IMR-90 (cell line): ENCODE measurements around the gene ZCCHC24. TPM values are rescaled to one million over a fixed set of nuclear protein-coding genes. Genes with fewer than 3 reads are reported as not detected.
A peak's percentile ranks its signal among the peaks of the same experiment; 100 is the strongest.

Experiments
- ATAC-seq: fragments of 200-7000 bp; cut with Tn5 transposase; 2 replicates; pipeline ENCODE4 v1.9.1; 2020; ENCODE audit warnings: low read depth, mild to moderate bottlenecking, moderate library complexity
- BruUV-seq: library from RNA; stranded (reverse); fragments of 400-500 nt; replicated peaks from 2 replicates; lab custom pipeline; 2021; lab: Mats Ljungman, UMichigan
- CTCF ChIA-PET: fragments of 300-600 bp; formaldehyde crosslinking; extraction: SDS; loops from one replicate; lab custom pipeline; 2021; ENCODE audit warnings: antibody characterized with exemption; lab: Yijun Ruan, JAX
- POLR2A ChIA-PET: fragments of 300-600 bp; sonication (Branson Sonifier 250); formaldehyde crosslinking; loops from one replicate; lab custom pipeline; 2022; ENCODE audit warnings: antibody characterized with exemption; ENCODE audit not compliant: unreplicated experiment; lab: Charles Lee
- DNase-seq: peaks from one replicate; pipeline ENCODE4 v3.0.0; 2013
- H2AFZ ChIP-seq: replicated peaks from 2 replicates; pipeline ENCODE3; 2013; ENCODE audit warnings: low read length, mild to moderate bottlenecking; ENCODE audit not compliant: poor library complexity
- H2AK5ac ChIP-seq: 2 replicates; pipeline ENCODE4 v1.6.1; 2013; ENCODE audit warnings: low read depth, low read length, inconsistent platforms
- H2AK9ac ChIP-seq: replicated peaks from 2 replicates; pipeline ENCODE3; 2013; ENCODE audit warnings: mild to moderate bottlenecking, low read depth, low read length, moderate library complexity; ENCODE audit not compliant: poor library complexity
- H2BK120ac ChIP-seq: 2 replicates; pipeline ENCODE4 v1.6.1; 2013; ENCODE audit warnings: low read depth, low read length, inconsistent platforms
- H2BK15ac ChIP-seq: 3 replicates; pipeline ENCODE4 v1.6.1; 2013; ENCODE audit warnings: low read depth, low read length, inconsistent platforms
- H2BK20ac ChIP-seq: 2 replicates; pipeline ENCODE4 v1.6.1; 2013; ENCODE audit warnings: low read depth, mild to moderate bottlenecking, inconsistent platforms, low read length, moderate library complexity
- H2BK5ac ChIP-seq: 2 replicates; pipeline ENCODE4 v1.6.1; 2013; ENCODE audit warnings: mild to moderate bottlenecking, low read depth, low read length, inconsistent platforms; ENCODE audit not compliant: poor library complexity, severe bottlenecking
- H3K14ac ChIP-seq: replicated peaks from 2 replicates; pipeline ENCODE4 v1.6.1; 2013; ENCODE audit warnings: low read depth, low read length, inconsistent platforms
- H3K18ac ChIP-seq: 2 replicates; pipeline ENCODE4 v1.6.1; 2013; ENCODE audit warnings: low read depth, low read length, control low read depth
- H3K23ac ChIP-seq: 2 replicates; pipeline ENCODE4 v1.6.1; 2013; ENCODE audit warnings: low read depth, low read length, inconsistent platforms
- H3K27ac ChIP-seq: 2 replicates; pipeline ENCODE4 v1.5.1; 2013; ENCODE audit warnings: mild to moderate bottlenecking, control low read depth, low read length; ENCODE audit not compliant: insufficient read depth
- H3K27me3 ChIP-seq: 2 replicates; pipeline ENCODE4 v1.6.1; 2013; ENCODE audit warnings: low read length; ENCODE audit not compliant: control insufficient read depth, insufficient read depth
- H3K36me3 ChIP-seq: 2 replicates; pipeline ENCODE4 v1.6.1; 2013; ENCODE audit warnings: low read length, mixed read lengths; ENCODE audit not compliant: control insufficient read depth, insufficient read depth
- H3K4ac ChIP-seq: 2 replicates; pipeline ENCODE4 v1.6.1; 2013; ENCODE audit warnings: low read depth, low read length, inconsistent platforms
- H3K4me1 ChIP-seq: 2 replicates; pipeline ENCODE4 v1.6.1; 2013; ENCODE audit warnings: low read length, mixed read lengths; ENCODE audit not compliant: control insufficient read depth, insufficient read depth
- H3K4me2 ChIP-seq: 2 replicates; pipeline ENCODE4 v1.6.1; 2013; ENCODE audit warnings: low read depth, mild to moderate bottlenecking, control low read depth, low read length, moderate library complexity
- H3K4me3 ChIP-seq: 2 replicates; pipeline ENCODE4 v1.5.1; 2013; ENCODE audit warnings: low read depth, mild to moderate bottlenecking, control low read depth, low read length, moderate library complexity; ENCODE audit not compliant: insufficient read depth
- H3K56ac ChIP-seq: 2 replicates; pipeline ENCODE4 v1.6.1; 2013; ENCODE audit warnings: low read length, inconsistent platforms; ENCODE audit not compliant: insufficient read depth; ENCODE audit errors: extremely low read depth
- H3K79me1 ChIP-seq, 2 experiments: 2 replicates each; pipeline ENCODE4 v1.6.1; 2013; ENCODE audit warnings: low read length in 2 of 2, inconsistent platforms in 1 of 2, low read depth in 1 of 2
- H3K9ac ChIP-seq: 2 replicates; pipeline ENCODE4 v1.6.1; 2013; ENCODE audit warnings: low read depth, low read length, control low read depth
- H3K9me1 ChIP-seq: 2 replicates; pipeline ENCODE4 v1.6.1; 2013; ENCODE audit warnings: low read length, inconsistent platforms; ENCODE audit not compliant: insufficient read depth
- H3K9me3 ChIP-seq: 2 replicates; pipeline ENCODE4 v1.6.1; 2013; ENCODE audit warnings: low read length; ENCODE audit not compliant: control insufficient read depth, insufficient read depth
- H4K20me1 ChIP-seq: 2 replicates; pipeline ENCODE4 v1.6.1; 2013; ENCODE audit warnings: low read length, inconsistent platforms; ENCODE audit not compliant: insufficient read depth
- H4K5ac ChIP-seq: 2 replicates; pipeline ENCODE4 v1.6.1; 2013; ENCODE audit warnings: mild to moderate bottlenecking, low read depth, low read length, control low read depth
- H4K8ac ChIP-seq, 2 experiments: 2 replicates each; pipeline ENCODE4 v1.6.1; 2013; ENCODE audit warnings: low read depth in 2 of 2, low read length in 2 of 2, control low read depth in 1 of 2, inconsistent platforms in 1 of 2
- H4K91ac ChIP-seq: 2 replicates; pipeline ENCODE4 v1.6.1; 2013; ENCODE audit warnings: low read depth, low read length, inconsistent platforms; ENCODE audit not compliant: insufficient read depth
- CHD1 ChIP-seq: IDR thresholded peaks from 2 replicates; pipeline ENCODE4 v1.6.1; 2012; ENCODE audit warnings: low read depth, low read length, improper control_type of control experiment
- FOS ChIP-seq: fragments of 150-350 bp; IDR thresholded peaks from 2 replicates; pipeline ENCODE4 v1.6.1; 2016; ENCODE audit warnings: low read depth, low read length
- MAFK ChIP-seq: IDR thresholded peaks from 2 replicates; pipeline ENCODE4 v1.6.1; 2012; ENCODE audit warnings: low read depth, low read length, improper control_type of control experiment
- MAZ ChIP-seq: IDR thresholded peaks from 2 replicates; pipeline ENCODE4 v1.6.1; 2012; ENCODE audit warnings: low read depth, mild to moderate bottlenecking, low read length, improper control_type of control experiment, moderate library complexity, borderline replicate concordance
- MXI1 ChIP-seq: IDR thresholded peaks from 2 replicates; pipeline ENCODE4 v1.6.1; 2012; ENCODE audit warnings: low read depth, mild to moderate bottlenecking, low read length, moderate library complexity, borderline replicate concordance
- NFE2L2 ChIP-seq: fragments of 150-350 bp; IDR thresholded peaks from 2 replicates; pipeline ENCODE4 v1.6.1; 2016; ENCODE audit warnings: low read depth, mild to moderate bottlenecking, low read length
- POLR2A ChIP-seq: IDR thresholded peaks from 2 replicates; pipeline ENCODE4 v1.6.1; 2012; ENCODE audit warnings: mild to moderate bottlenecking, low read depth, low read length
- RAD21 ChIP-seq: IDR thresholded peaks from 2 replicates; pipeline ENCODE4 v1.6.1; 2012; ENCODE audit warnings: low read length, improper control_type of control experiment
- RCOR1 ChIP-seq: IDR thresholded peaks from 2 replicates; pipeline ENCODE4 v1.6.1; 2012; ENCODE audit warnings: mild to moderate bottlenecking, low read length, improper control_type of control experiment; ENCODE audit not compliant: insufficient replicate concordance
- RFX5 ChIP-seq: IDR thresholded peaks from 2 replicates; pipeline ENCODE4 v1.8.0; 2012; ENCODE audit warnings: low read depth, mild to moderate bottlenecking, low read length, moderate library complexity
- SMC3 ChIP-seq: fragments of 150-350 bp; IDR thresholded peaks from 2 replicates; pipeline ENCODE4 v1.6.1; 2016; ENCODE audit warnings: low read depth, mild to moderate bottlenecking, antibody characterized with exemption, low read length, moderate library complexity
- WGBS, 2 experiments: methylation state at CpG; one replicate each; pipeline versions ENCODE4 v1.1.5 to v1.1.7; 2013; ENCODE audit warnings: missing lambda C conversion rate in 2 of 2; ENCODE audit not compliant: insufficient read length in 1 of 2; ENCODE audit errors: extremely low coverage in 2 of 2; 5-methylcytosine and 5-hydroxymethylcytosine counted together
- dilution Hi-C: fragments of 300-500 bp; cut with HindIII; formaldehyde crosslinking; loops from one replicate; pipeline ENCODE4 v1.14.3; 2018; ENCODE audit warnings: low sequenced_read_pairs; ENCODE audit not compliant: unreplicated experiment
- in situ Hi-C: fragments of 300-500 bp; cut with MboI; formaldehyde crosslinking; loops from 3 replicates; pipeline ENCODE4 v1.14.3; 2019; ENCODE audit warnings: low sequenced_read_pairs, inconsistent platforms, mixed read lengths
- intact Hi-C: fragments of 100-400 bp; cut with micrococcal nuclease; formaldehyde crosslinking; loops from 2 replicates; pipeline ENCODE4 v1.10.0; 2022
- polyA plus RNA-seq, 3 experiments: library from polyadenylated mRNA; depleted of rRNA; stranded (reverse); fragments of >200 nt; gene quantifications; 2 replicates each; pipeline ENCODE4 v1.2.3, GENCODE V29; 2012; ENCODE audit warnings: low replicate concordance in 1 of 3
- total RNA-seq: library from RNA; depleted of rRNA; stranded (reverse); fragments of >200 nt; gene quantifications from 2 replicates; pipeline ENCODE4 v1.2.3, GENCODE V29; 2012
- TF ChIP-seq, protein P1 (sequence below): fragments of 150-350 bp; IDR thresholded peaks from 2 replicates; pipeline ENCODE4 v1.6.1; 2016; ENCODE audit warnings: low read depth, mild to moderate bottlenecking, low read length, moderate library complexity, borderline replicate concordance

Gene ZCCHC24
- total and polyA plus RNA-seq, 2 of the 4 experiments (the other 2 are of a cell fraction): 15.1 to 25.9 TPM

DNA sequence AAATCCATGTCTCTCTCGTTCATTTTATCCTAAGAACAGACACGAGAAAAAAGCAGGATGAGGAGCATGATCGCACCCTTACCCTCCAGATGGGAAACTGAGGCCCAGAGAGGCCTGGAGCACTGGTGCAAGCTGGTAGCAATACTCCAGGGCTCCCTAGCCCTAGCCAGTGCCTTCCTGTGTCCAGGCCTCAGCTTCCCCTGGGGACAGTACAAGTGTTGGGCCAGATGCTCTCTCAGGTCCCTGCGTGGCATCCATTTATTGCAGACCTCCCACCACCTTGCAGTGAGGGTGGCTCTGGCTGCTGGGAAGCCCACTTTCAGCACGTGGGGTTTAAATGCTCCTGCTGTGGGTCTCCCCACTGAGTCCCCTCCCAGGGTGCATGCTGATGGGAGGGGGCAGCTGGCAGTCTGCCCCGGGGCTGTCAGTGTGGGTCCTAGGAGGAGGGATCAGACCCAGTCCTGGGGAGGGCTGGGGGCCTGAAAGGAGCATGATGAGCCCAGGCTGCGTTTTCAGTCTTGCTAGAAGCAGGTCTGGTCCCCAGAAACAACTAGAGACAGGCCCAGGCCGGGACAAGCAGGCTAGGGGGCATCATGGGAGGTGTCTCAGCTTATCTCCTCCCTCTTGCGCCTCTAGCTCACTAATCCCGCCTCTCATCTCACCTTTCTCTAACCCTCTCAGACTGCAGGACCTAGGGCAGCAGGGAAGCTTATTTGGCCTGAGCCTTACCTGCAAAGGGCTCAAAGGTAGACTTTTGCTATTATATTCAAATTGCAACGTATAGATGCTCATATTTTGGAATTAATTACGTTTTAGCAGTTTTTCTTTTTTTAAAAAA, 98.8 kb downstream of the ZCCHC24 start:
- 64% methylated on average over 5 of the region's 12 CpGs; no CpG with 5 or more reads in 1 of the 2 experiments for WGBS, 2 experiments
- no peaks in the 10 kb centered on the region for H3K9me3 ChIP-seq
- H3K18ac ChIP-seq: no peak overlapping the region
- no peak for ATAC-seq
- no peak overlapping the region for H3K4me2 ChIP-seq
- peaks cover 22% of the 10 kb centered on the region for H3K36me3 ChIP-seq
- peak overlapping the region in 1 of 2 experiments; percentile 49; a peak in 1 of 4 replicates for H4K8ac ChIP-seq
- peak overlapping the region; percentile 89 for H2AK9ac ChIP-seq
- DNase-seq: no peak
- no peak overlapping the region for H3K4me3 ChIP-seq
- no peak overlapping the region; the same call in 1 of the 2 replicates for H3K4ac ChIP-seq
- dilution Hi-C loops (no loop called here), intact Hi-C loops (no loop called here), in situ Hi-C loops (no loop called here)
- no peak overlapping the region for H4K91ac ChIP-seq
- H2AK5ac ChIP-seq: peak overlapping the region; percentile 82
- no TSS peak for BruUV-seq
- no peak overlapping the region for H3K9ac ChIP-seq
- no peaks in the 10 kb centered on the region for H3K27me3 ChIP-seq
- ChIA-PET CTCF (no interaction called here), POLR2A (no interaction called here)
- H3K56ac ChIP-seq: no peak overlapping the region
- H3K79me1 ChIP-seq: peaks cover 17 to 37% of the 10 kb centered on the region in 2 experiments; a peak in 3 of 4 replicates
- peaks cover 15% of the 10 kb centered on the region for H3K4me1 ChIP-seq
- H2BK120ac ChIP-seq: no peak overlapping the region; the same call in 1 of the 2 replicates
- no peak overlapping the region for H2BK15ac ChIP-seq
- H3K14ac ChIP-seq: 0 out of 2 replicates have a peak overlapping the region, but pooled peaks have one; percentile 43
- H2AFZ ChIP-seq: peak overlapping the region; percentile 46
- H3K23ac ChIP-seq: no peak overlapping the region; the same call in 1 of the 2 replicates
- no peak overlapping the region for H2BK5ac ChIP-seq
- peak overlapping the region; percentile 45; the same call in 1 of the 2 replicates for H2BK20ac ChIP-seq
- peaks cover 22% of the 10 kb centered on the region for H3K9me1 ChIP-seq
- peak overlapping the region; percentile 29; the same call in 1 of the 2 replicates for H4K5ac ChIP-seq
- no peak overlapping the region for H3K27ac ChIP-seq
- TF ChIP-seq CHD1: no peak
- no peak for TF ChIP-seq RCOR1
- no peak for TF ChIP-seq RAD21
- no peak for TF ChIP-seq NFE2L2
- TF ChIP-seq SMC3: no peak
- TF ChIP-seq POLR2A: no peak
- TF ChIP-seq RFX5: no peak
- no peak for TF ChIP-seq MAFK
- no peak for TF ChIP-seq MAZ
- TF ChIP-seq FOS: no peak
- TF ChIP-seq, protein P1, sequence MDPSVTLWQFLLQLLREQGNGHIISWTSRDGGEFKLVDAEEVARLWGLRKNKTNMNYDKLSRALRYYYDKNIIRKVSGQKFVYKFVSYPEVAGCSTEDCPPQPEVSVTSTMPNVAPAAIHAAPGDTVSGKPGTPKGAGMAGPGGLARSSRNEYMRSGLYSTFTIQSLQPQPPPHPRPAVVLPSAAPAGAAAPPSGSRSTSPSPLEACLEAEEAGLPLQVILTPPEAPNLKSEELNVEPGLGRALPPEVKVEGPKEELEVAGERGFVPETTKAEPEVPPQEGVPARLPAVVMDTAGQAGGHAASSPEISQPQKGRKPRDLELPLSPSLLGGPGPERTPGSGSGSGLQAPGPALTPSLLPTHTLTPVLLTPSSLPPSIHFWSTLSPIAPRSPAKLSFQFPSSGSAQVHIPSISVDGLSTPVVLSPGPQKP: no peak
- TF ChIP-seq MXI1: no peak
- peaks cover 28% of the 10 kb centered on the region for H4K20me1 ChIP-seq
